GOT3 (cell line): Measurements from ENCODE around the gene TAF1A.

Source experiments
- DNase-seq: peaks from one replicate; lab custom pipeline; 2025; ENCODE audit warnings: mixed read lengths; lab: John Stamatoyannopoulos, UW

Gene TAF1A

GRCh38 chr1:222596696-222597095 lies 7.0 kb upstream of the TAF1A start:
- no peak for DNase-seq

DNA sequence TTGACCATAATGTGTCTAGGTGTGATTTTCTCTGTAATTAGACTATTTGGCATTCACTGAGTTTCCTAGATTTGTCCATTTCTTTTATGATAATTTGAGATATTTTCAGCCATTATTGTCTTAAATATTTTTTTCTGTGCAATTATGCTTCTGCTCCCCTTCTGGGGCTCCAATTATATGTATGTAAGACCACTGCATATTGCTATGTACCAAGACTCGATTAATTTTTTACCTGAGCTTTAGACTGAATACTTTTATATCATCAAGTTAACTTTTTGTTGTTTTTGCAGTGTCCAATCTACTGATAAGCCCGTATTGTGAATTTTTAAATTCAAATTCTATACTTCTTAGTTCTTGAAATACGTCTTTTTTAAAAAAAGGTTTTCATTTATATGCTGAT lies 5.1 kb upstream of the TAF1A start:
- no peak for DNase-seq

DNA sequence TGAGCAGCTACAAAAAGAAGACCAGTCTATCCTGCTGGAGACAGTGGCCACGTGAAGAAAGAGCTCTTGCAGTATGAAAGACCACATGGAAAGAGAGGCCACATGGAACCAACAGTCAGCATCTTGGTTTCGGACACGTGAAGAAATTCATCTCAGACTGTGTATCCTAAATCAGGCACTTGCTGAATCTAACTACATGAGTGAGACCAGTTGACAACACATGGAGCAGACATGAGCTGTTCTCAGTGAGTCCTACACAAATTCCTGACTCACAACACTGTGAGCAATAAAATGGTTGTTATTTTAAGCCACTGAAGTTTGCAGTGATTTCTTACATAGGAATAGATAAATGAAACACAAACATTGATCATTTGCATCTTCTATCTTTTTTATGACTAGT lies 2.4 kb upstream of the TAF1A start:
- no peak for DNase-seq

DNA sequence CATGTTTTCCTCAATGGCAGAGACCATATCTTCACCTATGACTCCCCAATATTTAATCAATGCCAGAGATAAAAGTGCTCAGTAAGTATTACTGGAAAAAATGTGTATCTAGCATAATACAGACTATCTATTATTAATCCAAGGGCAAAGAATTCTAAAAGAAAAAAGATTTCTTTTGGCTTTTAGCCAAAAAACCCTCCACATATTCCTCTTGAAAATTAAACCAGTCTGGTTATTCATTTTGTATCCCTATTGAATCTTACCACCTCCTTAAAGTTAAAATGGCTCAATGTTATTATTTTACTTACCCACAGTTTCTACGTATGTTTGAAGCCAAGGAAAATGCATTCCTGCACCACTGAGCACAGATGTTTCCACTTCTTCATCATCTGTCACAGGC lies 1.6 kb downstream of the TAF1A start:
- no peak for DNase-seq

GRCh38 chr1:222586842-222587241 lies 2.9 kb downstream of the TAF1A start:
- DNase-seq, result no peak

- DNase-seq, result no peak
Measured at GRCh38 chr1:222583079-222583478, 6.7 kb downstream of the TAF1A start.

DNA sequence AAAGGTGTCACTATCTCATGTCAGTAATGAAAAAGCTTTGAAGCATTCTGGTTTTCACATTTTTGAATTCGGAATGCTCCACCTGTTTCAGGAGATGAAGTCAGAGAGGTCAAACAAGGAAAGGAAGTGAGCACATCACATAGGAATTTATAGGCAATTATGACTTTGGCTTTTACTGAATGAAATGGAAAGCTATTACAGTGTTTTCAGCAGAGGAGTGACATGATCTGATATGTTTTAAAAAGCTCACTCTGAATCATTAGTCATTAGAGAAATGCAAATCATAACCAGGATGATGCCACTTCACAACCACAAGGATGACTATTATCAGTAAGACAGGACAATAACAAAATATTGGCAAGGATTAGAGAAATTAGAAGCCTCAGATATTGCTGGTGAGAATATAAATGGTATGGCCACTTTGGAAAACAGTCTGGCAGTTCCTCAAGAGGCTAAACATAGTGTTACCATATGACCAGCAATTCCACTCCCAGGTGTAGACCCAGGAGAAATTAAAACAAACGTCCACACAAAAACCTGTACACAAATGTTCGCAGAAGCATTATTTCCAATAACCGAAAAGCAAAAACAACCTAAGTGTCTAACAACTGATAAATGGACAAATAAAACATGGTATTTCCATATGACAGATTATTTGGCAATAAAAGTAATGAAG lies 7.5 kb downstream of the TAF1A start:
- no peak for DNase-seq

DNA sequence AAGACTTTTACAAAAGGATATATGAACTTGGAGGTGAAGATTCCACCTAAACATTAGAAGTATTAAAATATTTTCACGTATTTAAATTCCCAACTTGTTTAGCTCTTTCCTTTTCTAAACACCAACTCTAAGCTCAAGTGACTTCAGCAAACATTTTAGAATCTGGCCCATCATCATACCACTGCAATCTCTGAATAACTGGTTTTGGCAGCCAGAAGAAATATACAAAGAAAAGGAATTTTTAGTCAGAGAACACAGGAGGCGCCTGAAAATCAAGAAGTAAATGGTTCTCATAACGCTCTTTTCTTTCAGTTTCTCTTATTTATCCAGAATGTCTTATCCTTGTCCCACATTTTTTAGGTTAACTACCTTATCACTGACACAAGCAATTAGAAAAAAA lies 10.4 kb downstream of the TAF1A start:
- no peak for DNase-seq

GRCh38 chr1:222570837-222571236 lies 18.9 kb downstream of the TAF1A start:
- no peak for DNase-seq

DNA sequence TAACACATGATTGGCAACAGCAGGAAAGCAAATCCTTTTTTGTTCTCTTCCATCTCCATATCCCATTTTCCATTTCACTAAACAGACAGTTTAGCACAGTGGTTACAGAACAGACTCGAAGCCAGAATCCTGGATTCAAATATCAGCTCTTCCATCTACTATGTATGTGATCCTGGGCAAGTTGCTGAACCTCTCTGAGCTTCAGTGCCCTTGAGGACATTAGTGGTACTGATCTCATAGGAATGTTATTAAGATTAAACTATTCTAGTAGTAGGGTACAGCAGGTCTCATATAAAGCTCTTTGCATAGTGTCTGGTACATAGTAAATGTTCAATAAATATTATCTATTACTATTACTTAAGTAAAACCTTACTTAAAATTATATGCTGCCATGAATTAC lies 28.1 kb downstream of the TAF1A start:
- DNase-seq, result no peak

GRCh38 chr1:222557574-222557973 lies 32.2 kb downstream of the TAF1A start:
- no peak for DNase-seq

DNA sequence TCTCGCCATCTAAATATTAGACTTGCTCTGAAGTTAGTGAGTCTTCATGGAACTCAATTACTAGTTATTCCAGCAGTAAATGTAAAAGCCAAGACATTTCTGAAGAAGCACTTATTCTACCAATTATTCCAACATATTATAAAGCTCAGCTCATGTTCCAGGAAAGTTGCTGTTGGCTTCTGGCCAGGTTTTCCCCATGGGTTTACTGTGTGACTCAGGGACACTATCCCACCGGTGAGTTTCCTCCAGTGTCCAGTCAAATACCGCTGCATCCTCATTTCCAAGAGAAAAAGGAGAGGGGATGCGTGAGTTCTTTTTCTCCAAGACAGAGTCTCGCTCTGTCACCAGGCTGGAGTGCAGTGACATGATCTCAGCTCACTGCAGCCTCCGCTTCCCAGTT lies 32.6 kb downstream of the TAF1A start:
- DNase-seq, result no peak

DNA sequence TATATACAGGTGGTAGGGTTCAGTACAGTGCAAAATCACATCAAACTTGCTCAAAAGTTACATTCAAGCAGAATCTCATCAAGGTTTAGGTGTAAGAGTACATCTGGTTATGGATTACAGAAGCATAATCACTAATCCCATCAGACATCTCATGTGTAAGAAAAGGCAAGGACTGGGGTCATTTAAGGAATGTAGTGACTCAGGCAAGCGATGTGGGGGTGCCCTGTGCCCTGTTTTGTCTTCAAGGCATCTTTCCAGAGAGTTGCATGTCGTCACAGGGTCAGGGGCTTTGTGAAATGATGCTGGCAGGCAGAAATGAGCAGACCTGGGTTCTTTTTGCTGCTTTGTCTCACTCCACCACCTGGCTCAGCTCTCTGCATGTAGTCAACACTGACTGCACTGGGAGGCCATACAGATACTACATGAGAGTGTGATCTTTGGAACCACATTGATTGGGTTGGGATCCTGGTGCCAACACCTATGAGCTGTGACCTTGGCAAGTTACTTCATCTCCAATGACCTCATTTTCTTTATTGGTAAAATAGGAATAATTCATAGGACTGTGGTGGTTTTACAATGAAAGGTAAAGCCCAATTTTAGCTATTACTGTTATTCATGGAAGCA lies 33.6 kb downstream of the TAF1A start:
- no peak for DNase-seq

GRCh38 chr1:222554177-222554576 lies 35.6 kb downstream of the TAF1A start:
- DNase-seq, result no peak

- DNase-seq, result no peak
Measured at GRCh38 chr1:222552882-222553281, 36.9 kb downstream of the TAF1A start.

DNA sequence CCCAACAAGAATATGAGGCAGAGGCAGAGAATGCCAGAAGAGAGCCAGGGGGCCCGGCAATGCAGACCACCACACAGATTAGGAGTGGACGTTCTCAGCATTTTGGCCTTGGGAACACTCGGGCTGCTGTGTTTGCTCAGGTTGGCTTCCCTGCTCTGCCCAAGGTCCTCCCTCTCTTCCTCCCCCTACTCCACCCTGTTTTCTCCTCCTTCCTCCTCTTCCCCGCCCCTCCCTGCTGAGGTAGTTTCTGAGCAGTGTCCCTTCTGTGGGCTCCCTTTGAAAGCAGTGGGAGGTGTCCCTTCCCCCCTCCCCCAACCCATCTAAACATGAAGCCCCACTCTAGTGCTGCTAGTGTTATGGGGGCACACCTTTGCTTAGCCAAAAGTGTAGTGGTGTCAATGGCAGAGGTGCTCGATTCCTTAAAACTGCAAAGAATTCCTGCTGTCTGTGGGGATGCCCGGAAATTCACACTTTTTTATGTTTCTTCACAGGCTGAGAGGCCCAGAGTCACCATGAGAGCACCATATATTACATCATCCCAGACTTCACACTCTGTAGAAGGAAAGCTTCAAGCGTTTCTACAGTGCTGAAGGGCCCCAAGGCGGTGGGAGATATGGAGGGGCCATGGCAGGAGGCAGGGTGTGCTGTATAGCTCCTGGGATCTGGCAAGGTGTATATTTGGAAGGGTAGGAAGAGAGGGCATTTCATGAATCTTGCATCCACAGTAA lies 41.6 kb downstream of the TAF1A start, which contains the start of gene HHIPL2:
TSS of gene HHIPL2 (minus strand) at position 161 of the 728 bp plus-strand sequence. CDS start at position 101, 60 bp downstream.
- no peak for DNase-seq

DNA sequence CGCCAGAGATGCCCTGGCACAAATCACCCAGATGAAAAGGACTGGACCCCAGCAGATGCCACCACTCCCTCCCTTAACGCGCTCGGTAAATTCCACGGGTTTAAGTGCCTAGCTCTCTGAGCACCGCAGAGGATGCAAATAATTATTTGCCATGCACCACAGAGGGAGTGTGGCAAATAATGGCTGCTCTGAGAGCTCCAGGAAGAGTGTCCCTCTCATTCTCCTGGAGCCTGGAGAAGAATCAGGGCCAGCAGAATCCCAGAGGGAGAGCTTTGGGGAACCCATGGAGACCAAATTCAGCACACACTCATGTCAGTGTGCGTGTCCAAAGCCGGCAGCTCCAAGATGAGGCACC lies 42.5 kb downstream of the TAF1A start:
- no peak for DNase-seq

DNA sequence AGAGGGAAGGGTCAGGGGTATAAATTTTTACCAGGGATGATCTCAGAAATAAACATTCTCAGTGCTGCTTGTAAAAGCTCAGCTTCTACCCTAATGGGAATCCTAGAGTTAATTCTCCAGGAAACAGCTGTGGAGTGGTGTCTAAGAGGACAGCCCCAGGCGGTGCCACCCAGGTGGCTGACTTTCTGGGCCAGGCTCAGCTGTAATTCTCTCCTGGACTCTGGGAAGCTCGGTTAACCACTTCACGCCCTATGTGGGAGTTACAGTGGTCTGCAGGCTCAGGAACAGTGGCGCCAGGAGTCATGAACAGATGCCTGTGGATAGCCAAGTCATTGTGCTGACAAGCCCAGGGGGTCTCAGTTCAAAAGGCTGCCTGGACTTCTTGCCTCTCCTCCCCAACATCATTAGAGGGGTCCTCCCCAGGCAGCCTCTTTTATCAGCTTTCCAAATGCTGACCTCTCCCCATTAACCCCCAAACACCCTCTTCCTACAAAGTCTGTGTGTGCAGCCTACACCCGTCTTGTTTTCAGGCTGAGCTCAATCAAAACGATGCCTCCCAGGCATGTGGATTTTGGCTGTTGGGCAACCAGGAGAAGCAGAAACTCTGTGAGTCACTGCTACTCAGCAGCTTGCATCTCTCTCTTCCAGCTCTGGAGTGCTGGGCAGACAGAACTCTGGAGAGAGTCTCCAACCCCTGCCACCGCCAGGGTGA lies 43.0 kb downstream of the TAF1A start:
- DNase-seq, result peak; percentile 38

DNA sequence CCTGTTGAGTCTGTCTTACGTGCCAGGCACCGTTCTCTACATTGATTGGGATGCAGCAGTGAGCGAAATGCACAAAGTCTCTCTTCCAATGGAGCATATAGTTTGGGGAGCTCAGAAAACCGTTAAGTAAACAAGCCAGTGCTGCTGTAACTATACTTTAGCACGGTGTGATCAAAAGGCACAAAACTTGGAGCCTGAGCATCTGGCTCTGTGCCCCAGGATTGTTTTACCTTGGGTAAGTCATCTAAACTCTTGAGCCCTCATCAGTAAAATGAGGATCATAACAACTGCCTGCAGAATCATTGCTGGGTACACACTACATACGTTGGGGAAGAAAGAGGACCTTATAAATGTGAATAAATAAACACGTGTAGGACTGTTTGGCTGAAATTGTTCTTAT lies 43.6 kb downstream of the TAF1A start:
- DNase-seq, result no peak

GRCh38 chr1:222543817-222544216 lies 45.9 kb downstream of the TAF1A start:
- no peak for DNase-seq

GRCh38 chr1:222540598-222540995 lies 49.1 kb downstream of the TAF1A start:
- no peak for DNase-seq

DNA sequence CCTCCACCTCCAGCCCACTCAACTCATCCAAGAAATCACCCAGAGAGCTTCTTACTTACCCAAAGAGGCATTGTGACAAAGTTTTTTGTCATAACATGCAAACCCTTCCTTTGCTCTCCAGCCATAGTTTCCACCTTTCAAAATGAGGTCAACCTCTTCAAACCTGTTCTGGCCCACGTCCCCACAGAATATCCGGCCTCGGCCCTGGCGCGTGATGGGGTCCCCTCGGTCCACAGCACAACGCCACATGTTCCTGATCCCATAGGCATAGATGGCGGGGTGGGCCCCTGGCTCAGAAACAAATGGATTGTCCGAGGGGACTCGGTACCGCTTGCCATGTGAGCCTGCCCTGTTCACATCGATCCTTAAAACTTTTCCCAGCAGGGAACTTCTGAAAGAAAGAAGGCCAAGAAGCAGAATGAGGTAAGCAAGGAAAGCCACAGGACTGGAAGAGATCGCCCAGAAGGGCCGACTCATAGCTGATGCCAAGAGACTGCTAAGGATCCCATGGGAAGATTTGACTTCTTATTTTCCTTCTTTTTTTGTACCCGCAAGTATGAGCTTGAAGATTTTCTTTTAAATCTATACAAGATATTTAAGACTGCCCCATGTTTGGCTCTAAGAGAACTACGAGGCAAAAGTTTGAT lies 49.7 kb downstream of the TAF1A start:
- DNase-seq, result no peak
